GM12891 (cell line): ENCODE data around the gene SYNGAP1.

ENCODE experiments used
- PAX5 ChIP-seq: IDR thresholded peaks from 2 replicates; pipeline ENCODE4 v1.6.1; 2011; ENCODE audit warnings: low read length, moderate library complexity, mild to moderate bottlenecking; ENCODE audit not compliant: insufficient read depth, severe bottlenecking
- POLR2A ChIP-seq: IDR thresholded peaks from 2 replicates; pipeline ENCODE4 v1.6.1; 2011; ENCODE audit warnings: low read depth, low read length, control low read depth
- POLR2AphosphoS5 ChIP-seq: IDR thresholded peaks from 2 replicates; pipeline ENCODE4 v1.6.1; 2011; ENCODE audit warnings: low read depth, low read length, control low read depth
- TAF1 ChIP-seq: IDR thresholded peaks from 2 replicates; pipeline ENCODE4 v1.6.1; 2011; ENCODE audit warnings: low read depth, low read length, control low read depth

GRCh38 chr6:33391922-33392594 lies 27.8 kb upstream of the SYNGAP1 start:
- peak; percentile 56; the same call in 1 of the 2 replicates for TF ChIP-seq POLR2AphosphoS5
- no peak for TF ChIP-seq PAX5
- no peak for TF ChIP-seq TAF1
- TF ChIP-seq POLR2A = no peak
